Endothelial cell of umbilical vein (primary cell): ENCODE measurements around the gene THSD4. TPM values are rescaled to one million over a fixed set of nuclear protein-coding genes. Genes with fewer than 3 reads are reported as not detected.

Experiments used
- BruUV-seq: library from RNA; stranded (reverse); fragments of 400-500 nt; replicated peaks from 2 replicates; lab custom pipeline; 2021; lab: Mats Ljungman, UMichigan
- CTCF ChIA-PET: fragments of 300-600, 350-600 bp; sonication (Branson Sonifier 250); formaldehyde crosslinking; loops from one replicate; lab custom pipeline; 2021; ENCODE audit warnings: antibody characterized with exemption, inconsistent platforms; lab: Charles Lee
- POLR2A ChIA-PET: fragments of 300-600, 350-600 bp; sonication (Branson Sonifier 250); formaldehyde crosslinking; loops from one replicate; lab custom pipeline; 2021; ENCODE audit warnings: antibody characterized with exemption, inconsistent platforms; lab: Charles Lee
- DNase-seq: peaks from one replicate; pipeline ENCODE4 v3.0.0-alpha.2; 2011; ENCODE audit warnings: low read depth, low spot score
- FAIRE-seq: peaks from 2 replicates; lab custom pipeline; 2011; peaks lifted over from hg19 to GRCh38; lab: Jason Lieb, UNC
- H2AFZ ChIP-seq: 2 replicates; pipeline ENCODE4 v1.6.0; 2012; ENCODE audit warnings: low read depth, low read length, control low read depth, inconsistent platforms
- H3K27ac ChIP-seq: 2 replicates; pipeline ENCODE4 v1.5.1; 2011; ENCODE audit warnings: low read depth, mild to moderate bottlenecking, control low read depth, low read length, moderate library complexity; ENCODE audit not compliant: insufficient read depth
- H3K27me3 ChIP-seq, 2 experiments: 2 replicates each; pipeline versions ENCODE4 v1.6.0 to v1.6.1; 2011; ENCODE audit warnings: low read length in 2 of 2, mixed read lengths in 1 of 2; ENCODE audit not compliant: control insufficient read depth in 2 of 2, insufficient read depth in 2 of 2
- H3K36me3 ChIP-seq, 2 experiments: 2 replicates in 1 of 2; 3 replicates in 1 of 2; pipeline ENCODE4 v1.5.1; 2011; ENCODE audit warnings: low read length in 2 of 2, mild to moderate bottlenecking in 1 of 2, moderate library complexity in 1 of 2; ENCODE audit not compliant: control insufficient read depth in 2 of 2, insufficient read depth in 2 of 2; ENCODE audit errors: extremely low read depth in 1 of 2
- H3K4me1 ChIP-seq: 3 replicates; pipeline ENCODE4 v1.5.1; 2011; ENCODE audit warnings: mild to moderate bottlenecking, low read length; ENCODE audit not compliant: control insufficient read depth, insufficient read depth; ENCODE audit errors: extremely low read depth
- H3K4me2 ChIP-seq: 2 replicates; pipeline ENCODE4 v1.6.1; 2011; ENCODE audit warnings: low read length, control low read depth, mixed read lengths; ENCODE audit not compliant: insufficient read depth
- H3K4me3 ChIP-seq, 3 experiments: fragments of 200-600 bp in 1 of 3; sonication (generic), shearing (Covaris generic) in 1 of 3; replicated peaks in 1 of 3; 2 replicates each; pipeline ENCODE4 v1.5.1; 2011 to 2016; ENCODE audit warnings: control low read depth in 3 of 3, low read length in 3 of 3, mild to moderate bottlenecking in 2 of 3, inconsistent platforms in 1 of 3, low read depth in 1 of 3, moderate library complexity in 1 of 3; ENCODE audit not compliant: insufficient read depth in 1 of 3
- H3K79me2 ChIP-seq: 2 replicates; pipeline ENCODE4 v1.6.0; 2012; ENCODE audit warnings: low read length, inconsistent platforms; ENCODE audit not compliant: control insufficient read depth, insufficient read depth
- H3K9ac ChIP-seq: replicated peaks from 2 replicates; pipeline ENCODE3; 2011; ENCODE audit warnings: low read length, control low read depth; ENCODE audit not compliant: insufficient read depth; ENCODE audit errors: extremely low read depth
- H3K9me1 ChIP-seq: replicated peaks from 3 replicates; pipeline ENCODE4 v1.6.0; 2011; ENCODE audit warnings: mild to moderate bottlenecking, low read length; ENCODE audit not compliant: control insufficient read depth, insufficient read depth; ENCODE audit errors: extremely low read depth
- H3K9me3 ChIP-seq: replicated peaks from 2 replicates; pipeline ENCODE4 v1.5.1; 2012; ENCODE audit warnings: low read length, inconsistent platforms; ENCODE audit not compliant: control insufficient read depth, insufficient read depth
- H4K20me1 ChIP-seq: replicated peaks from 2 replicates; pipeline ENCODE3; 2011; ENCODE audit warnings: mild to moderate bottlenecking, low read length; ENCODE audit not compliant: control insufficient read depth, insufficient read depth; ENCODE audit errors: extremely low read depth
- CTCF ChIP-seq, 2 donors: IDR thresholded peaks; 1 replicate in 1 of 2; 2 replicates in 1 of 2; pipeline ENCODE4 v1.5.1; 2011; ENCODE audit warnings: low read length in 2 of 2, mild to moderate bottlenecking in 2 of 2, moderate library complexity in 2 of 2, control low read depth in 1 of 2, inconsistent platforms in 1 of 2, low read depth in 1 of 2; ENCODE audit not compliant: insufficient read depth in 1 of 2; ENCODE audit errors: extremely low read depth in 1 of 2
- EZH2 ChIP-seq: IDR thresholded peaks from 2 replicates; pipeline ENCODE4 v1.6.1; 2012; ENCODE audit warnings: borderline replicate concordance, low read depth, mild to moderate bottlenecking, moderate library complexity, low read length, inconsistent platforms; ENCODE audit not compliant: severe bottlenecking
- FOS ChIP-seq: IDR thresholded peaks from 2 replicates; pipeline ENCODE4 v1.6.1; 2011; ENCODE audit warnings: mild to moderate bottlenecking, low read length, moderate library complexity, borderline replicate concordance; ENCODE audit not compliant: insufficient read depth
- GATA2 ChIP-seq: IDR thresholded peaks from 2 replicates; pipeline ENCODE4 v1.7.0; 2011; ENCODE audit warnings: low read depth, mild to moderate bottlenecking, moderate library complexity, mixed read lengths, low read length; ENCODE audit not compliant: insufficient read length, insufficient read depth
- JUN ChIP-seq: IDR thresholded peaks from 2 replicates; pipeline ENCODE4 v1.6.1; 2011; ENCODE audit warnings: borderline replicate concordance, low read depth; ENCODE audit not compliant: insufficient read length, insufficient read depth
- MYC ChIP-seq: IDR thresholded peaks from one replicate; pipeline ENCODE4 v1.6.1; 2011; ENCODE audit warnings: mild to moderate bottlenecking, low read depth, low read length
- POLR2A ChIP-seq: IDR thresholded peaks from 2 replicates; pipeline ENCODE4 v1.6.1; 2012; ENCODE audit warnings: low read depth, mild to moderate bottlenecking, control low read depth, low read length
- POLR2AphosphoS5 ChIP-seq: IDR thresholded peaks from 2 replicates; pipeline ENCODE4 v1.6.1; 2012; ENCODE audit warnings: low read depth, mild to moderate bottlenecking, control low read depth, low read length, moderate library complexity; ENCODE audit not compliant: insufficient read depth
- dilution Hi-C: fragments of 300-500 bp; cut with MboI; formaldehyde crosslinking; loops from one replicate; pipeline ENCODE4 v1.15.0; 2019; ENCODE audit warnings: low sequenced_read_pairs; ENCODE audit not compliant: extremely low pct_ligation_motif_present
- intact Hi-C: fragments of 100-400 bp; cut with micrococcal nuclease; formaldehyde crosslinking; loops from one replicate; pipeline ENCODE4 v1.10.0; 2022
- polyA plus RNA-seq, 4 experiments: library from polyadenylated mRNA; depleted of rRNA in 3 of 4; stranded (reverse) in 3 of 4; unstranded in 1 of 4; fragments of >200 nt; gene quantifications; 2 replicates each; pipeline versions ENCODE4 v1.2.1 to v1.2.3, GENCODE V29; 2011 to 2012; ENCODE audit warnings: missing spikeins in 1 of 4
- total RNA-seq: library from RNA; stranded (reverse); gene quantifications from 2 replicates; pipeline ENCODE4 v1.2.3, GENCODE V29; 2021
- TF ChIP-seq, protein P1 (sequence below): IDR thresholded peaks from 2 replicates; pipeline ENCODE4 v1.6.1; 2011; ENCODE audit not compliant: insufficient read depth, insufficient read length

The THSD4 gene
- total and polyA plus RNA-seq, 2 donors (not counting 3 experiments of a cell fraction or from before 2014, with no cell fraction given): 9.9 to 25.4 TPM

- DNase-seq (no peak), FAIRE-seq (no peak)
- POLR2A ChIA-PET: no interaction called here
- no TSS peak for BruUV-seq
- H3K4me2 ChIP-seq: no peak overlapping the region
- H4K20me1 ChIP-seq: no peaks in the 10 kb centered on the region
- H3K36me3 ChIP-seq: no peaks in the 10 kb centered on the region
- no peaks in the 10 kb centered on the region for H3K9me3 ChIP-seq
- H3K4me3 ChIP-seq: no peak overlapping the region
- H3K27ac ChIP-seq: no peak overlapping the region
- H3K9me1 ChIP-seq: no peaks in the 10 kb centered on the region
- no peak overlapping the region for H2AFZ ChIP-seq
- H3K9ac ChIP-seq: no peak overlapping the region
- no peak for TF ChIP-seq EZH2
- TF ChIP-seq CTCF (IDR thresholded peaks at IDR 0.05; ENCODE audit: extremely low read depth in 1 of 2, insufficient read depth in 1 of 2, low read depth in 1 of 2, low read length in 2 of 2): no peak
- TF ChIP-seq GATA2: no peak
- no peak for TF ChIP-seq POLR2A
- no peak for TF ChIP-seq MYC
- TF ChIP-seq FOS: no peak
- H3K79me2 ChIP-seq: no peaks in the 10 kb centered on the region
- no peaks in the 10 kb centered on the region for H3K27me3 ChIP-seq
- H3K4me1 ChIP-seq: no peaks in the 10 kb centered on the region
- intact Hi-C loops (no loop called here), dilution Hi-C loops (no loop called here)
- CTCF ChIA-PET: interaction anchor here (0.7 to 1.3 kb wide), 3 partner anchors 10 to 65 kb away, joined by 3 to 4 read pairs (median 4); no protein-coding TSS in a partner anchor
These were observed 702.1 kb downstream of the THSD4 start for GRCh38 chr15:71817351-71817750.

GRCh38 chr15:71820127-71820526 lies 704.9 kb downstream of the THSD4 start:
- H3K4me1 ChIP-seq: no peaks in the 10 kb centered on the region
- DNase-seq: no peak
- H3K4me2 ChIP-seq: no peak overlapping the region
- no peak for FAIRE-seq
- no peaks in the 10 kb centered on the region for H3K9me3 ChIP-seq
- no peak overlapping the region for H3K9ac ChIP-seq
- ChIA-PET POLR2A (no interaction called here), CTCF (no interaction called here)
- intact Hi-C loops (no loop called here), dilution Hi-C loops (no loop called here)
- no peak for TF ChIP-seq POLR2A
- no peak for TF ChIP-seq GATA2
- no peak for TF ChIP-seq CTCF (IDR thresholded peaks at IDR 0.05; ENCODE audit: extremely low read depth in 1 of 2, insufficient read depth in 1 of 2, low read depth in 1 of 2, low read length in 2 of 2)
- TF ChIP-seq POLR2AphosphoS5: no peak
- no peak for TF ChIP-seq MYC
- TF ChIP-seq, protein P1, sequence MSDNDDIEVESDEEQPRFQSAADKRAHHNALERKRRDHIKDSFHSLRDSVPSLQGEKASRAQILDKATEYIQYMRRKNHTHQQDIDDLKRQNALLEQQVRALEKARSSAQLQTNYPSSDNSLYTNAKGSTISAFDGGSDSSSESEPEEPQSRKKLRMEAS: no peak
- TF ChIP-seq EZH2: no peak
- no peak for TF ChIP-seq JUN
- TF ChIP-seq FOS: no peak
- BruUV-seq: no TSS peak
- H4K20me1 ChIP-seq: no peaks in the 10 kb centered on the region
- no peaks in the 10 kb centered on the region for H3K9me1 ChIP-seq
- no peaks in the 10 kb centered on the region for H3K36me3 ChIP-seq
- H2AFZ ChIP-seq: no peak overlapping the region
- no peaks in the 10 kb centered on the region for H3K27me3 ChIP-seq
- no peak overlapping the region for H3K4me3 ChIP-seq
- H3K79me2 ChIP-seq: no peaks in the 10 kb centered on the region
- no peak overlapping the region for H3K27ac ChIP-seq
